Glutamatergic neuron (in vitro differentiated cells): ENCODE measurements around the gene KRTAP4-5. TPM values are rescaled to one million over a fixed set of nuclear protein-coding genes. Genes with fewer than 3 reads are reported as not detected.
"Not testable (repeated sequence)": the region's sequence is repeated elsewhere in the genome, so short reads cannot be mapped to it uniquely, and the experiment has no call there.

Experiments
- DNase-seq: peaks from one replicate; pipeline ENCODE4 v3.0.0; 2022
- H3K27ac Mint-ChIP-seq: one replicate; pipeline ENCODE4 v1.8.0; 2020; ENCODE audit warnings: mild to moderate bottlenecking, mixed read lengths, inconsistent platforms; ENCODE audit not compliant: unreplicated experiment
- H3K27me3 Mint-ChIP-seq: one replicate; pipeline ENCODE4 v1.8.0; 2020; ENCODE audit warnings: mild to moderate bottlenecking, moderate library complexity, mixed read lengths, inconsistent platforms; ENCODE audit not compliant: unreplicated experiment
- H3K36me3 Mint-ChIP-seq: one replicate; pipeline ENCODE4 v1.8.0; 2020; ENCODE audit warnings: mild to moderate bottlenecking, mixed read lengths, inconsistent platforms; ENCODE audit not compliant: unreplicated experiment
- H3K4me1 Mint-ChIP-seq: one replicate; pipeline ENCODE4 v1.8.0; 2020; ENCODE audit warnings: mild to moderate bottlenecking, low read depth, mixed read lengths, inconsistent platforms; ENCODE audit not compliant: unreplicated experiment
- H3K4me3 Mint-ChIP-seq: one replicate; pipeline ENCODE4 v1.8.0; 2020; ENCODE audit warnings: mild to moderate bottlenecking, mixed read lengths, inconsistent platforms; ENCODE audit not compliant: unreplicated experiment
- H3K9me3 Mint-ChIP-seq: one replicate; pipeline ENCODE4 v1.8.0; 2020; ENCODE audit warnings: mild to moderate bottlenecking, moderate library complexity, mixed read lengths, inconsistent platforms; ENCODE audit not compliant: unreplicated experiment
- CTCF ChIP-seq: fragments of 200-600 bp; sonication (generic); IDR thresholded peaks from one replicate; pipeline ENCODE4 v1.5.0; 2021; ENCODE audit not compliant: partially characterized antibody, unreplicated experiment
- total RNA-seq: library from RNA; stranded (reverse); fragmentation: NEBNext Ultra II Directional; extraction: Animal tissue kit (Norgen Biotek cat#: 25700); gene quantifications from one replicate; pipeline ENCODE4 v1.2.1, GENCODE V29; 2021; ENCODE audit not compliant: unreplicated experiment

KRTAP4-5 gene
- total RNA-seq, 1 donor from 2014 or later, result not detected

- Mint-ChIP-seq H3K27ac (no peak within 1 kb of the TSS), H3K9me3 (peaks cover 21% of the 10 kb centered on the region), H3K4me1 (no peaks in the 10 kb centered on the region), H3K36me3 (peaks cover 24% of the 10 kb centered on the region), H3K27me3 (peaks cover 3% of the 10 kb centered on the region), H3K4me3 (no peak within 1 kb of the TSS)
- no peak for TF ChIP-seq CTCF
- DNase-seq, result peak; percentile 23
Measured at GRCh38 chr17:41101586-41102259, 47.9 kb downstream of the KRTAP4-5 start, which contains the start of gene KRTAP4-16. TSS of gene KRTAP4-16 (minus strand) at chr17:41102209. CDS start at chr17:41102209, 0 bp downstream.

- not testable (repeated sequence) for H3K27me3 Mint-ChIP-seq, H3K4me1 Mint-ChIP-seq, H3K27ac Mint-ChIP-seq, DNase-seq, H3K4me3 Mint-ChIP-seq
- peaks cover 17% of the 10 kb centered on the region for H3K36me3 Mint-ChIP-seq
- H3K9me3 Mint-ChIP-seq, result peaks cover 16% of the 10 kb centered on the region
Measured at GRCh38 chr17:41099682-41100480, 49.7 kb downstream of the KRTAP4-5 start.

Other genes starting within 250 kb of the KRTAP4-5 start
- not detected for gene KRT23, start 212.2 kb downstream of the KRTAP4-5 start, total RNA-seq
- gene KRT39, start 182.9 kb downstream of the KRTAP4-5 start, total RNA-seq, result not detected
- gene KRT40, start 165.5 kb downstream of the KRTAP4-5 start, total RNA-seq, result not detected
- not detected for gene KRTAP3-3, start 155.7 kb downstream of the KRTAP4-5 start, total RNA-seq
- not detected for gene KRTAP3-2, start 149.9 kb downstream of the KRTAP4-5 start, total RNA-seq
- not detected for gene KRTAP3-1, start 140.7 kb downstream of the KRTAP4-5 start, total RNA-seq
- not detected for gene KRTAP1-5, start 122.6 kb downstream of the KRTAP4-5 start, total RNA-seq
- not detected for gene KRTAP1-4, start 119.6 kb downstream of the KRTAP4-5 start, total RNA-seq
- gene KRTAP1-3, start 115.0 kb downstream of the KRTAP4-5 start, total RNA-seq, result not detected
- gene KRTAP1-1, start 108.4 kb downstream of the KRTAP4-5 start, total RNA-seq, result not detected
- not detected for gene KRTAP2-1, start 102.5 kb downstream of the KRTAP4-5 start, total RNA-seq
- gene KRTAP2-2, start 94.6 kb downstream of the KRTAP4-5 start, total RNA-seq, result not detected
- gene KRTAP2-3, start 89.7 kb downstream of the KRTAP4-5 start, total RNA-seq, result not detected
- gene KRTAP2-4, start 83.9 kb downstream of the KRTAP4-5 start, total RNA-seq, result not detected
- gene KRTAP4-7, start 65.7 kb downstream of the KRTAP4-5 start, total RNA-seq, result not detected
- not detected for gene KRTAP4-8, start 51.7 kb downstream of the KRTAP4-5 start, total RNA-seq
- gene KRTAP4-16, start 47.6 kb downstream of the KRTAP4-5 start, total RNA-seq, result not detected
- gene KRTAP4-9, start 44.4 kb downstream of the KRTAP4-5 start, total RNA-seq, result not detected
- gene KRTAP4-11, start 31.5 kb downstream of the KRTAP4-5 start, total RNA-seq, result not detected
- gene KRTAP4-12, start 25.6 kb downstream of the KRTAP4-5 start, total RNA-seq, result not detected
- not detected for gene KRTAP4-6, start 9.3 kb downstream of the KRTAP4-5 start, total RNA-seq
- gene KRTAP4-4, start 10.9 kb upstream of the KRTAP4-5 start, total RNA-seq, result not detected
- gene KRTAP4-3, start 18.4 kb upstream of the KRTAP4-5 start, total RNA-seq, result not detected
- gene KRTAP4-2, start 28.4 kb upstream of the KRTAP4-5 start, total RNA-seq, result not detected
- gene KRTAP4-1, start 35.1 kb upstream of the KRTAP4-5 start, total RNA-seq, result not detected
- gene KRTAP9-1, start 40.1 kb upstream of the KRTAP4-5 start, total RNA-seq, result not detected
- not detected for gene KRTAP9-2, start 76.8 kb upstream of the KRTAP4-5 start, total RNA-seq
- not detected for gene KRTAP9-3, start 82.6 kb upstream of the KRTAP4-5 start, total RNA-seq
- not detected for gene KRTAP9-8, start 88.2 kb upstream of the KRTAP4-5 start, total RNA-seq
- not detected for gene KRTAP9-4, start 99.9 kb upstream of the KRTAP4-5 start, total RNA-seq
- not detected for gene KRTAP9-9, start 105.6 kb upstream of the KRTAP4-5 start, total RNA-seq
- not detected for gene KRTAP9-6, start 115.6 kb upstream of the KRTAP4-5 start, total RNA-seq
- not detected for gene KRTAP9-7, start 125.9 kb upstream of the KRTAP4-5 start, total RNA-seq
- not detected for gene KRTAP29-1, start 153.0 kb upstream of the KRTAP4-5 start, total RNA-seq
- not detected for gene KRTAP16-1, start 159.5 kb upstream of the KRTAP4-5 start, total RNA-seq
- gene KRTAP17-1, start 165.9 kb upstream of the KRTAP4-5 start, total RNA-seq, result not detected
- gene KRT33A, start 201.0 kb upstream of the KRTAP4-5 start, total RNA-seq, result not detected
- 0.61 TPM for gene KRT33B, start 220.0 kb upstream of the KRTAP4-5 start, total RNA-seq
- gene KRT34, start 232.5 kb upstream of the KRTAP4-5 start, total RNA-seq, result not detected
- gene KRT31, start 247.8 kb upstream of the KRTAP4-5 start, total RNA-seq, result not detected